OCI-LY7 (cell line): ENCODE results near the gene TUBB3. TPM values are rescaled to one million over a fixed set of nuclear protein-coding genes. Genes with fewer than 3 reads are reported as not detected.

ENCODE experiments used
- BruUV-seq: library from RNA; stranded (reverse); fragments of 400-500 nt; replicated peaks from 2 replicates; lab custom pipeline; 2021; lab: Mats Ljungman, UMichigan
- CTCF ChIA-PET: fragments of 300-600 bp; sonication (Branson Sonifier 250); formaldehyde crosslinking; loops from one replicate; lab custom pipeline; 2022; ENCODE audit warnings: antibody characterized with exemption; ENCODE audit not compliant: unreplicated experiment; lab: Charles Lee
- POLR2A ChIA-PET: fragments of 300-600 bp; sonication (Branson Sonifier 250); formaldehyde crosslinking; loops from one replicate; lab custom pipeline; 2022; ENCODE audit warnings: antibody characterized with exemption; lab: Charles Lee
- DNase-seq: peaks from one replicate; pipeline ENCODE4 v3.0.0-alpha.2; 2015; ENCODE audit warnings: low spot score
- H2AFZ ChIP-seq: fragments of 200-600 bp; sonication (generic), shearing (Covaris generic); 2 replicates; pipeline ENCODE4 v1.6.1; 2014; ENCODE audit warnings: mild to moderate bottlenecking, antibody characterized with exemption, low read length, moderate library complexity
- H3K27ac ChIP-seq: fragments of 200-600 bp; sonication (generic); 2 replicates; pipeline ENCODE4 v1.5.1; 2014; ENCODE audit warnings: mixed run types, low read depth, mild to moderate bottlenecking, moderate library complexity, low read length, inconsistent platforms; ENCODE audit not compliant: poor library complexity, severe bottlenecking
- H3K36me3 ChIP-seq: fragments of 200-600 bp; sonication (generic); 2 replicates; pipeline ENCODE4 v1.6.1; 2014; ENCODE audit warnings: mild to moderate bottlenecking, antibody characterized with exemption, low read length, moderate library complexity, mixed read lengths; ENCODE audit not compliant: insufficient read depth
- H3K4me1 ChIP-seq: fragments of 200-600 bp; sonication (generic); 2 replicates; pipeline ENCODE4 v1.5.1; 2014; ENCODE audit warnings: mild to moderate bottlenecking, low read length; ENCODE audit not compliant: insufficient read depth, poor library complexity, severe bottlenecking
- H3K4me2 ChIP-seq: fragments of 200-600 bp; sonication (generic); 2 replicates; pipeline ENCODE4 v1.6.1; 2014; ENCODE audit warnings: mild to moderate bottlenecking, low read length
- H3K4me3 ChIP-seq: fragments of 200-600 bp; sonication (generic); 2 replicates; pipeline ENCODE4 v1.5.1; 2014; ENCODE audit warnings: mild to moderate bottlenecking, low read depth, low read length; ENCODE audit not compliant: poor library complexity, severe bottlenecking
- H3K79me2 ChIP-seq: fragments of 200-600 bp; sonication (generic); 2 replicates; pipeline ENCODE4 v1.6.1; 2016; ENCODE audit warnings: low read depth, mild to moderate bottlenecking, low read length, moderate library complexity, mixed read lengths; ENCODE audit not compliant: insufficient read depth
- H3K9me2 ChIP-seq: fragments of 200-600 bp; sonication (generic); 2 replicates; pipeline ENCODE4 v1.6.1; 2016; ENCODE audit warnings: mild to moderate bottlenecking, low read length, mixed read lengths; ENCODE audit not compliant: insufficient read depth
- H3K9me3 ChIP-seq: fragments of 200-600 bp; sonication (generic); 2 replicates; pipeline ENCODE4 v1.6.1; 2014; ENCODE audit warnings: mild to moderate bottlenecking, mixed run types, low read length, mixed read lengths
- H4K20me1 ChIP-seq: fragments of 200-600 bp; sonication (generic); 2 replicates; pipeline ENCODE4 v1.6.1; 2014; ENCODE audit warnings: mild to moderate bottlenecking, antibody characterized with exemption, low read length, moderate library complexity, mixed read lengths; ENCODE audit not compliant: insufficient read depth
- EZH2phosphoT487 ChIP-seq: fragments of 200-600 bp; sonication (generic); IDR thresholded peaks from 2 replicates; pipeline ENCODE4 v1.6.1; 2018; ENCODE audit warnings: low read depth, borderline replicate concordance, mild to moderate bottlenecking, mixed run types, antibody characterized with exemption, low read length, moderate library complexity, mixed read lengths
- intact Hi-C: fragments of 100-400 bp; cut with micrococcal nuclease; formaldehyde crosslinking; loops from one replicate; pipeline ENCODE4 v1.10.0; 2022; ENCODE audit not compliant: unreplicated experiment
- total RNA-seq, 2 experiments: library from RNA; depleted of rRNA in 1 of 2; stranded (reverse); fragments of >200 nt in 1 of 2; shearing (Covaris generic) in 1 of 2; gene quantifications; 2 replicates each; pipeline ENCODE4 v1.2.3, GENCODE V29; 2014 to 2022
- TF ChIP-seq, protein P1 (sequence below): fragments of 200-600 bp; sonication (generic); conservative IDR thresholded peaks from 2 replicates; pipeline ENCODE4 v1.5.1; 2014; ENCODE audit warnings: mild to moderate bottlenecking, antibody characterized with exemption, low read length, moderate library complexity, mixed read lengths

The TUBB3 gene
- total RNA-seq, 2 experiments from 2014 or later: 63.7 to 192 TPM

GRCh38 chr16:89973654-89974335, 50.7 kb downstream of the TUBB3 start:
- TSS peak; percentile 66 for BruUV-seq
- 0 out of 2 replicates have a peak, but pooled peaks cover 6% of the 10 kb centered on the region for H4K20me1 ChIP-seq
- no peak overlapping the region for H2AFZ ChIP-seq
- H3K27ac ChIP-seq: no peak overlapping the region
- peak overlapping the region; percentile 91 for H3K4me2 ChIP-seq
- peaks cover 39% of the 10 kb centered on the region for H3K36me3 ChIP-seq
- intact Hi-C loops: loop anchor here (2.0 kb wide), 2 partner anchors 25 to 49 kb away; partner anchors contain the start of gene DEF8
- DNase-seq: no peak
- peak overlapping the region; percentile 84 for H3K4me3 ChIP-seq
- CTCF ChIA-PET: interaction anchor here (0.6 to 1.1 kb wide), 2 partner anchors 17 to 19 kb away, joined by 4 to 5 read pairs; no protein-coding TSS in a partner anchor
- TF ChIP-seq EZH2phosphoT487: no peak
- TF ChIP-seq, protein P1, sequence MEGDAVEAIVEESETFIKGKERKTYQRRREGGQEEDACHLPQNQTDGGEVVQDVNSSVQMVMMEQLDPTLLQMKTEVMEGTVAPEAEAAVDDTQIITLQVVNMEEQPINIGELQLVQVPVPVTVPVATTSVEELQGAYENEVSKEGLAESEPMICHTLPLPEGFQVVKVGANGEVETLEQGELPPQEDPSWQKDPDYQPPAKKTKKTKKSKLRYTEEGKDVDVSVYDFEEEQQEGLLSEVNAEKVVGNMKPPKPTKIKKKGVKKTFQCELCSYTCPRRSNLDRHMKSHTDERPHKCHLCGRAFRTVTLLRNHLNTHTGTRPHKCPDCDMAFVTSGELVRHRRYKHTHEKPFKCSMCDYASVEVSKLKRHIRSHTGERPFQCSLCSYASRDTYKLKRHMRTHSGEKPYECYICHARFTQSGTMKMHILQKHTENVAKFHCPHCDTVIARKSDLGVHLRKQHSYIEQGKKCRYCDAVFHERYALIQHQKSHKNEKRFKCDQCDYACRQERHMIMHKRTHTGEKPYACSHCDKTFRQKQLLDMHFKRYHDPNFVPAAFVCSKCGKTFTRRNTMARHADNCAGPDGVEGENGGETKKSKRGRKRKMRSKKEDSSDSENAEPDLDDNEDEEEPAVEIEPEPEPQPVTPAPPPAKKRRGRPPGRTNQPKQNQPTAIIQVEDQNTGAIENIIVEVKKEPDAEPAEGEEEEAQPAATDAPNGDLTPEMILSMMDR: no peak
- H3K4me1 ChIP-seq: peaks cover 38% of the 10 kb centered on the region
- H3K79me2 ChIP-seq: peaks cover 57% of the 10 kb centered on the region
- H3K9me3 ChIP-seq: no peaks in the 10 kb centered on the region
- H3K9me2 ChIP-seq: no peaks in the 10 kb centered on the region
- POLR2A ChIA-PET: interaction anchor here (0.6 to 2.2 kb wide), 6 partner anchors 17 to 137 kb away, joined by 3 to 9 read pairs (median 4); partner anchors contain the start of gene MC1R

DNA sequence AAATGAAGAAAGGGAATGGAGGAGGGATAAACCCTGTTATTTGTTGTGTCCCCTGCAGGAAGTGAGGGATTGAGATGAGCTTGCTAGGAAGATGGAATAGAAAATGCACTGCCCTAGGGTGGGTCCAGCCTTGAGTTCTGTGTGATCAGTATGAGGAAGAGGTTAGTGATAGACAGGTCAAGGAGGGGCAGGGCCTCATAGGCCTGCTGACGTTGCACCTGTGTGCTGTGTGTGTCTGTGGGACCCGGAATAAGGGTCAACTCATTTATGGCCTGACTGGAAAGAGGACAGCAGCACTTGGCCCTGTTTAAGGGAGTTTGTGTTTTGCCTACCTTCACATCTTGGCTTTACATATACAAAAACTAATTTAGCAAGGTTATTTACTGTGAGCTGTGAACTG, 51.7 kb downstream of the TUBB3 start:
- no peak for DNase-seq
- H4K20me1 ChIP-seq: 0 out of 2 replicates have a peak, but pooled peaks cover 6% of the 10 kb centered on the region
- intact Hi-C loops: no loop called here
- ChIA-PET CTCF (no interaction called here), POLR2A (interaction anchor here (0.6 to 1.3 kb wide), 2 partner anchors 18 to 34 kb away, joined by 3 read pairs; no protein-coding TSS in a partner anchor)
- no TSS peak for BruUV-seq
- H3K36me3 ChIP-seq: peaks cover 47% of the 10 kb centered on the region
- TF ChIP-seq EZH2phosphoT487: no peak
- TF ChIP-seq, protein P1: no peak
- peaks cover 32% of the 10 kb centered on the region for H3K4me1 ChIP-seq
- H3K9me3 ChIP-seq: no peaks in the 10 kb centered on the region
- H3K4me2 ChIP-seq: peak overlapping the region; percentile 28; the same call in 1 of the 2 replicates
- H3K4me3 ChIP-seq: no peak overlapping the region
- H3K27ac ChIP-seq: no peak overlapping the region
- H3K79me2 ChIP-seq: peaks cover 57% of the 10 kb centered on the region
- H2AFZ ChIP-seq: no peak overlapping the region
- no peaks in the 10 kb centered on the region for H3K9me2 ChIP-seq

- POLR2A ChIA-PET: no interaction called here
- Histone ChIP-seq H3K4me1 (no peaks in the 10 kb centered on the region), H2AFZ (no peak overlapping the region), H3K4me3 (no peak overlapping the region), H3K36me3 (peaks cover 87% of the 10 kb centered on the region), H3K27ac (no peak overlapping the region), H3K9me3 (no peaks in the 10 kb centered on the region), H3K79me2 (peaks cover 13% of the 10 kb centered on the region), H3K9me2 (no peaks in the 10 kb centered on the region), H3K4me2 (no peak overlapping the region), H4K20me1 (no peaks in the 10 kb centered on the region)
- no peak for TF ChIP-seq EZH2phosphoT487
- TF ChIP-seq, protein P1: no peak
- DNase-seq: no peak
- CTCF ChIA-PET: no interaction called here
- no TSS peak for BruUV-seq
- intact Hi-C loops: no loop called here
Measured at GRCh38 chr16:89981414-89981813, 58.3 kb downstream of the TUBB3 start.
